Stimulated activated naive CD8-positive, alpha-beta T cell treated with anti-CD3 and anti-CD28 coated beads, Interleukin-15, amount 100 ng/mL, for 72 hours (primary cell): ENCODE results near the gene ADIPOR1.
"Not testable (repeated sequence)": the region's sequence is repeated elsewhere in the genome, so short reads cannot be mapped to it uniquely, and the experiment has no call there.

Experiments used
- ATAC-seq: fragments of 150-1000 bp; cut with Tn5 transposase; 2 replicates; pipeline ENCODE4 v1.10.0; 2021; ENCODE audit warnings: mild to moderate bottlenecking, moderate library complexity
- DNase-seq, 2 donors: peaks; one replicate each; pipeline ENCODE4 v3.0.0; 2021 to 2022
- H3K27ac Mint-ChIP-seq, 2 donors: one replicate each; pipeline ENCODE4 v1.8.0; 2022; ENCODE audit warnings: mild to moderate bottlenecking in 2 of 2, mixed read lengths in 2 of 2, moderate library complexity in 2 of 2
- H3K27me3 Mint-ChIP-seq: one replicate; pipeline ENCODE4 v1.8.0; 2022; ENCODE audit warnings: mixed read lengths
- H3K4me1 Mint-ChIP-seq: one replicate; pipeline ENCODE4 v1.8.0; 2022; ENCODE audit warnings: mild to moderate bottlenecking, mixed read lengths
- H3K4me3 Mint-ChIP-seq, 2 donors: one replicate each; pipeline ENCODE4 v1.8.0; 2022; ENCODE audit warnings: mild to moderate bottlenecking in 2 of 2, mixed read lengths in 2 of 2, moderate library complexity in 1 of 2
- H3K9me3 Mint-ChIP-seq, 2 donors: one replicate each; pipeline ENCODE4 v1.8.0; 2022; ENCODE audit warnings: mixed read lengths in 2 of 2

ADIPOR1 gene

DNA sequence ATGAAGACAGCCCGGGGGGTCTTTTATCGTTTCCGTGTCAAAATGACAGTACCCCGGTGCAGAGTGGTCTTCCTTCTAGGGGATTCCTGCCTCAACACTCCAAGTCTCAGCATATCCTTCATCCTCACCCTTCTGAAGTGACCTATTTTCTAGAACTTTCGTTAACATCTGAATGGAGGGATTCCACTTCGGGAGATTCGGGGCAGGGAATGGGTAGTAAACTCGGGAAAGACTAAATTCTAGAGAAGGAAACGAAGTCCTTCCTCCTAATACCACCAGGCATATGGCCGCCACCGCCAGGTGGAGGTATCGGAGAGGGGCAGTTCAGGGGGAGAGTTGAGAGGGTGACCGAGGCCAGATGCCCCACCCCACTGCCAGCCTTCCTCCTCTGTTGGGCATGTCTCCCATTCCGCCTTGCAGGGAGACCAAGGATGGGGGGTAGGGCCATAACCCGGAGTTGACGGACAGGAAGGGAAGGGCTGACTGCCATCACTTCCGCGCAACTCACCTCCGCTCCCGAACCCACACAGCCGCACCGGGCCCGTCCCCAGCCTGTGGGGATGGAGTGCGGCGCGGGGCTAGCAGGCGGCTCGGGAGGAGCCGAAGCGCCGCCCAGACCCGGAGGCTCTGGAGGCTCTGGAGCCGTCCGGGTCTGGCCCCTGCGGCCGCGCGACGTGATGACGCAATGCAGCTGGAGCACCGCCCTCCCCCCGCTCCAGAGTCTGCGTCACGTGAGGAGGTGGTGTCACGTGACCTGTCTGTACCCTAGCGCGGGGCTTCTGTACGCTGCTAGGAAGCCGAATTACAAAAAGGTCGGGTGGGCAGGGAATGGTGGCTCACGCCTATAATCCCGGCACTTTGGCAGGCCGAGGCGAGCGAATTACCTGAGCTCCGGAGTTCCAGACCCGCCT lies 31.3 kb downstream of the ADIPOR1 start, which contains the start of gene KLHL12:
KLHL12 (minus strand) TSS at position 654 of the 911 bp plus-strand sequence. CDS start 2,072 bp downstream, outside the sequence.
- Mint-ChIP-seq H3K4me3 (peak within 1 kb of the TSS; percentile 86 to 90), H3K27me3 (peaks cover 9% of the 10 kb centered on the region), H3K4me1 (peaks cover 44% of the 10 kb centered on the region), H3K9me3 (no peaks in the 10 kb centered on the region), H3K27ac (peak within 1 kb of the TSS; percentile 96 to 97)
- ATAC-seq (peak; percentile 97), DNase-seq (peak; percentile 95)

DNA sequence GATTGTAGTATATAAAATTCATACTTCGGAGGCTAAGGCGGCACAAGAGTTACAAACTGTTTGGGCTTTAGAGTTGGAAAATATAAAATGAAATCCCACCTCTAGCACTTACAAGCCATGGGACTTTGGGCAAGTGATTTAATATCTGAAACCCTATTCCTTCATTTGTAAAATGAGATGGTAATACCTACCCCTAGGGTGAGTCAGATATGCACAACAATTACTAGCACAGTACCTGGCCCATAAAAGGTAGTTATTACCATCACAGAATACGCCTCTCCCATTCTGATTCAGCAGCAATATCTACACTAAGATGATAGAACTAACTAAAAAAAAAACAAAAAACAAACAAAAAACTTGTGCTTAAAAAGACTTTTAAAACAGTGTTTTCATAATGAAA lies 34.6 kb downstream of the ADIPOR1 start:
- ATAC-seq (no peak), DNase-seq (no peak)
- no peak overlapping the region for H3K27ac Mint-ChIP-seq
- peaks cover 44% of the 10 kb centered on the region for H3K4me1 Mint-ChIP-seq
- no peaks in the 10 kb centered on the region for H3K9me3 Mint-ChIP-seq
- no peaks in the 10 kb centered on the region for H3K27me3 Mint-ChIP-seq
- H3K4me3 Mint-ChIP-seq = no peak overlapping the region

DNA sequence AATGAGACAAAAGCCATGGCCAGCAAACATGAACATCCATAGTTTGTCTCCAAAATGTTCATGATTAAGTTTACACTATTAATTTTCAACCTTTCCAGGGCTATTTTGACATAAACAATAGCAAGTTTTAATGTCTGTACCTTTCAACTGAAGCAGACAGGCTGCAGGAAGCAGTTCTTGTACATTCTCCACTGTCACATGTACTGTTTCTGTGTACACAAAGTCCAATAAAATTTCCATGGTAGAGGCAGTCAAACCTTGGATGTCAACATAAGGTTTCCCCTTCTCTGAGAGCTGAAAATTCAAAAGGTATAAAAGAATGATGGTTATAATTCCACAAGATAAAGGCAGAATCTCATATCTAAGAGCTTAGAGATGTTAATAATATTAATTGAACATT lies 38.5 kb downstream of the ADIPOR1 start:
- DNase-seq = no peak
- H3K4me1 Mint-ChIP-seq = peaks cover 26% of the 10 kb centered on the region
- H3K9me3 Mint-ChIP-seq = no peaks in the 10 kb centered on the region
- H3K4me3 Mint-ChIP-seq = no peak overlapping the region
- H3K27me3 Mint-ChIP-seq = no peaks in the 10 kb centered on the region
- ATAC-seq = no peak
- H3K27ac Mint-ChIP-seq = no peak overlapping the region

DNA sequence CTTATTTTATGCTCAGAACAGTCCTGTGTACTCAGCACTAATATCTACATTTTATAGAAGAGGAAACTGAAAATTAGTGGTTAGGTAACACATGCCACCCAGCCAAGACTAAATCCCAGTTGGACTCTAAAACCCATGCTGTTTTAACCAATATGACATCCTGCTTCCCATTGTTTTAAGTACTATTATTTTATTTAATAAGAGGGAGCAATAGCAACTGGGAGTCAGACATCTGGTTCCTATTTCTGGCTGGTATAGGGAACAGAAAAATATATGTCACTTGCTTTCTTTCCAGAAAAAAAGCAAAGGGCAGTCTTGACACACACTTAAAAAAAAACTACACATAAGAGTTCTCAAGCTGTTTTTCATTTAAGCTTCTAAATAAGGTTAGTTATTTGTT lies 43.0 kb downstream of the ADIPOR1 start:
- Mint-ChIP-seq H3K4me3 (no peak overlapping the region), H3K4me1 (peaks cover 19% of the 10 kb centered on the region), H3K27ac (no peak overlapping the region), H3K27me3 (no peaks in the 10 kb centered on the region), H3K9me3 (no peaks in the 10 kb centered on the region)
- DNase-seq (no peak), ATAC-seq (no peak)

DNA sequence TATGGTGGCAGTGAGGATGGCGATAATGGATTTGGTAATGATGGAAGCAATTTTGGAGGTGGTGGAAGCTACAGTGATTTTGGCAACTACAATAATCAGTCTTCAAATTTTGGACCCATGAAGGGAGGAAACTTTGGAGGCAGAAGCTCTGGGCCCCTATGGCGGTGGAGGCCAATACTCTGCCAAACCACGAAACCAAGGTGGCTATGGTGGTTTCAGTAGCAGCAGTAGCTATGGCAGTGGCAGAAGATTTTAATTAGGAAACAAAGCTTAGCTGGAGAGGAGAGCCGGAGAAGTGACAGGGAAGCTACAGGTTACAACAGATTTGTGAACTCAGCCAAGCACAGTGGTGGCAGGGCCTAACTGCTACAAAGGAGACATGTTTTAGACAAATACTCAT lies 45.6 kb downstream of the ADIPOR1 start:
- ATAC-seq, H3K27me3 Mint-ChIP-seq, H3K4me3 Mint-ChIP-seq, H3K9me3 Mint-ChIP-seq: not testable (repeated sequence)
- Mint-ChIP-seq H3K4me1 (peaks cover 19% of the 10 kb centered on the region), H3K27ac (peak overlapping the region; percentile 20 to 90)
- peak in 1 of 2 donors; percentile 14 for DNase-seq

DNA sequence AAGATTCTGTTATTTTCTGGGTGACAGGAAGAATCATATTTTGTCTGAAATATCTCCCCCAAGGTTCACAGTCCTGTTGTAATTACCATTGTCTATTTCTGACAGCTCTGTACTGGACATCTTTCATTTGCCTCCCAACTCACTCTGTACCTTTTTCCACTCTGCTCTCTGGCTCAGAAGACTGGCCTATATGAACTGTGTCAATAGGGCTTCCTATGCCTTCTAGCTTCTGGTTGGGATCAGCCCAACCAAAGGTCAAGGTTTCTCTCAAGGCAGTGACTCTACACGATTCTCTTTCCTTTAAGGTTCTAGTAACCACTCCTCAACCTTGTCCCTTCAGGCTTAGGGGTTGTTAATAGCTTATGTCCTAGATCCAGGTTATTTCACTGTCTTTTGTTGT lies 48.6 kb downstream of the ADIPOR1 start:
- DNase-seq (no peak), ATAC-seq (no peak)
- H3K4me3 Mint-ChIP-seq = no peak overlapping the region
- H3K4me1 Mint-ChIP-seq = peaks cover 19% of the 10 kb centered on the region
- no peaks in the 10 kb centered on the region for H3K9me3 Mint-ChIP-seq
- no peak overlapping the region for H3K27ac Mint-ChIP-seq
- no peaks in the 10 kb centered on the region for H3K27me3 Mint-ChIP-seq

DNA sequence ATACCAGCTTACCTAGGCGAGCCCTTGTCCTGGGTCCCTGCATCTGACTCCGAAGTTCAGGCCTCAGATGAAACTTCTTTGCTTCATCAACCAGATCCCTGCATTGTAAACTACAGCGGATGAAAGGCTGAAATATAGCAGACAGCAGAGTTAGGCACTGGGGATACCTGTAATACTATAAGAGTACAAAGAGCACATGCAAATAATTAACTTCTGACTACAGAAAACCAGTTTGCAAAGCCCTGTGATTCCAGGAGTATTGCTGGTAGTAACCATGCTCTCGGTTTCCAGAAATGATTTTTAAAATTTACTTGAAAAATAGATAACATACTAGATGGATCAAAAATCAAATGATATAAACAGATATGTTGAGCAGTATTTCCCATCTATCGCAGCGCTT lies 49.1 kb downstream of the ADIPOR1 start:
- Mint-ChIP-seq H3K27me3 (no peaks in the 10 kb centered on the region), H3K9me3 (no peaks in the 10 kb centered on the region), H3K27ac (no peak overlapping the region), H3K4me3 (no peak overlapping the region), H3K4me1 (peaks cover 19% of the 10 kb centered on the region)
- ATAC-seq (no peak), DNase-seq (no peak)

DNA sequence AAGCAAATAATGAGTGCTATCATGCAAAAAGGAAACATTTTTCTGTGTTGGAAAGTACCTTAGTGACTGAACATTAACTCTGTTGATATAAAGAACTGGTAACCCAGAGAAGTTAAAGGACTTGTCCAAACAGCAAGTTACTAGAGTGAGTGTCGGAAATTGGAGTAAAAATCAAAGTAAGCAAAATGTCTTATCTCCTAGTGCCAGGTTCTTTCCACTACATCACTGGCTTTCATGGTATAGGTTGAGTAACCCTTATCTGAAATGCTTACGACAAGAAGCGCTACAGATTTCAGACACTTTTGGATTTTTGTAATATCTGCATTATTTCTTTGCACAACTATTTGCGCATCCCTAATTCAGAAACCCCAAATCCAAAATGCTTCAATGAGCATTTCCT lies 52.8 kb downstream of the ADIPOR1 start:
- H3K27ac Mint-ChIP-seq = no peak overlapping the region
- no peaks in the 10 kb centered on the region for H3K27me3 Mint-ChIP-seq
- ATAC-seq (no peak), DNase-seq (no peak)
- H3K9me3 Mint-ChIP-seq = no peaks in the 10 kb centered on the region
- no peaks in the 10 kb centered on the region for H3K4me1 Mint-ChIP-seq
- no peak overlapping the region for H3K4me3 Mint-ChIP-seq

DNA sequence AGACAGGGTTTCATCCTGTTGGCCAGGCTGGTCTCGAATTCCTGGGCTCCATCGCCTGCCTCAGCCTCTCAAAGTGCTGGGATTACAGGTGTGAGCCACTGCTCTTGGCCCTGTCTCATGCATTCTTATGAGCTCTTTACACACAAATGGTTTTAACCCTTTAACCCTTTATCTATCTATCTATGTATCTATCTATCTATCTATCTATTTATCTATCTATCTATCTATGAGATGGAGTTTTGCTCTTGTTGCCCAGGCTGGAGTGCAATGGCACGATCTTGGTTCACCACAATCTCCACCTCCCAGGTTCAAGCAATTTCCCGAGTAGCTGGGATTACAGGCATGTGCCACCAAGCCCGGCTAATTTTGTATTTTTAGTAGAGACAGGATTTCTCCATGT lies 54.3 kb downstream of the ADIPOR1 start:
- not testable (repeated sequence) for H3K27ac Mint-ChIP-seq, H3K27me3 Mint-ChIP-seq, H3K9me3 Mint-ChIP-seq, DNase-seq, ATAC-seq, H3K4me3 Mint-ChIP-seq, H3K4me1 Mint-ChIP-seq

DNA sequence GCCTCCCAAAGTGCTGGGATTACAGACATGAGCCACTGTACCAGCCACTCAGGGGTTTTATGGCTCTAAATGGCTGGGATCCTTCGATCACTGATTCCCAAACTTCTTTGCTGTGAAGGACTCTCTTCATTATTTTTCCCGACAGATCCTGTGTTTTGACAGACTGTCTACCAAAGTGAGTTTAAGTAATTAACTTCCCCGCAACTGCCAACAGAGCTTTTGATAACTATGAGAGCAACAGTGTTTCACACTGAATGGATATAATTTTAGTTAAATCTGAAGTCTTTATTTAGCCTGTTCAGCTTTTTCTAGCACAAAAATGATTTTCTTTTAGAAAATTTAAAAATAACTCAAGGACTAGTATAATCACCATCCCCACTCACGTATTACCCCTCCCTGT lies 56.6 kb downstream of the ADIPOR1 start:
- no peak overlapping the region for H3K4me3 Mint-ChIP-seq
- peak overlapping the region in 1 of 2 donors; percentile 54 for H3K27ac Mint-ChIP-seq
- ATAC-seq (no peak), DNase-seq (no peak)
- no peaks in the 10 kb centered on the region for H3K9me3 Mint-ChIP-seq
- H3K4me1 Mint-ChIP-seq = no peaks in the 10 kb centered on the region
- H3K27me3 Mint-ChIP-seq = no peaks in the 10 kb centered on the region

DNA sequence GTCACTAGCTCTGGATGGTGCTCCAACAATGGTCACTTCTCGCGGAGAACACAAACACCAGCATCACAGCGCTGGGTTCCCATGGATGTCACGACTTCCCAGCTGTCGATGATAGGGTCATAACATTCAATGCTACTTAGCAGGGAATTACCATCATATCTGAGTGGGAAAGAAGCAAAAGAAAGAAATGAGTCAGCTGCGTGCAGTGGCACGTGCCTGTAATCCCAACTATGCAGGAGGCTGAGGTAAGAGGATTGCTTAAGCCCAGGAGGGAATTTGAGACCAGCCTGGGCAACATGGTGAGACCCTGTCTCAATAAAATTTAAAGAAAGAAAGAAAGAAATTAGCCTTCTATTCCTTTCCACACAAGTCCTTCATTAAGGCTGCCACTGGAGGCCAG lies 65.6 kb downstream of the ADIPOR1 start:
- no peaks in the 10 kb centered on the region for H3K9me3 Mint-ChIP-seq
- no peak overlapping the region for H3K4me3 Mint-ChIP-seq
- DNase-seq (no peak), ATAC-seq (no peak)
- no peaks in the 10 kb centered on the region for H3K27me3 Mint-ChIP-seq
- H3K27ac Mint-ChIP-seq = no peak overlapping the region
- H3K4me1 Mint-ChIP-seq = peaks cover 12% of the 10 kb centered on the region
